Measurements from ENCODE around the gene TRIM71. TPM values are rescaled to one million over a fixed set of nuclear protein-coding genes. Genes with fewer than 3 reads are reported as not detected.
A peak's percentile ranks its signal among the peaks of the same experiment; 100 is the strongest.

Gene TRIM71
- total and polyA plus RNA-seq, 2 of the 13 experiments (the other 11 are each of a cell fraction or from before 2014, with no cell fraction given), result 21.7 to 76.9 TPM

GRCh38 chr3:32818229-32818969, 602 bp downstream of the TRIM71 start (continued):
- TF ChIP-seq WIZ (CRISPR knock-in tag; IDR thresholded peaks at IDR 0.05) (no peak), ZNF572 (CRISPR knock-in tag; IDR thresholded peaks at IDR 0.05) (no peak), ZC3H4 (CRISPR knock-in tag; IDR thresholded peaks at IDR 0.05; ENCODE audit: borderline replicate concordance) (no peak), MIER2 (CRISPR knock-in tag; IDR thresholded peaks at IDR 0.05) (no peak), ZNF121 (CRISPR knock-in tag; IDR thresholded peaks at IDR 0.05) (no peak), FOXK2 (IDR thresholded peaks at IDR 0.05) (no peak), ZNF24 (IDR thresholded peaks at IDR 0.05) (no peak), KMT2A (CRISPR knock-in tag; IDR thresholded peaks at IDR 0.05) (peak; percentile 55), ZSCAN30 (CRISPR knock-in tag; IDR thresholded peaks at IDR 0.05) (no peak), GABPB1 (CRISPR knock-in tag; IDR thresholded peaks at IDR 0.05) (0 out of 2 replicates have a peak, but pooled peaks have one; percentile 15), ARID2 (CRISPR knock-in tag; IDR thresholded peaks at IDR 0.05; ENCODE audit: borderline replicate concordance) (no peak), ZFYVE20 (CRISPR knock-in tag; IDR thresholded peaks at IDR 0.05; ENCODE audit: borderline replicate concordance, low read depth) (no peak), NFE2L1 (CRISPR knock-in tag; IDR thresholded peaks at IDR 0.05; ENCODE audit: borderline replicate concordance) (no peak), SMC3 (IDR thresholded peaks at IDR 0.05; ENCODE audit: low read length) (no peak), ZNF547 (CRISPR knock-in tag; IDR thresholded peaks at IDR 0.05) (no peak), GTF2F1 (IDR thresholded peaks at IDR 0.05; ENCODE audit: low read length) (no peak), EZH2 (conservative IDR thresholded peaks at IDR 0.05; ENCODE audit: low read depth, low read length) (no peak), ZNF441 (CRISPR knock-in tag; IDR thresholded peaks at IDR 0.05; ENCODE audit: borderline replicate concordance) (no peak), RFXAP (CRISPR knock-in tag; IDR thresholded peaks at IDR 0.05; ENCODE audit: borderline replicate concordance) (no peak), PTBP1 (IDR thresholded peaks at IDR 0.05; ENCODE audit: low read depth, low read length, poor library complexity, severe bottlenecking) (no peak), MED1 (CRISPR knock-in tag; IDR thresholded peaks at IDR 0.05) (peak; percentile 12; the same call in 1 of the 2 replicates), TAF1 (CRISPR knock-in tag; IDR thresholded peaks at IDR 0.05) (peak; percentile 50)
- TF ChIP-seq, protein P1, sequence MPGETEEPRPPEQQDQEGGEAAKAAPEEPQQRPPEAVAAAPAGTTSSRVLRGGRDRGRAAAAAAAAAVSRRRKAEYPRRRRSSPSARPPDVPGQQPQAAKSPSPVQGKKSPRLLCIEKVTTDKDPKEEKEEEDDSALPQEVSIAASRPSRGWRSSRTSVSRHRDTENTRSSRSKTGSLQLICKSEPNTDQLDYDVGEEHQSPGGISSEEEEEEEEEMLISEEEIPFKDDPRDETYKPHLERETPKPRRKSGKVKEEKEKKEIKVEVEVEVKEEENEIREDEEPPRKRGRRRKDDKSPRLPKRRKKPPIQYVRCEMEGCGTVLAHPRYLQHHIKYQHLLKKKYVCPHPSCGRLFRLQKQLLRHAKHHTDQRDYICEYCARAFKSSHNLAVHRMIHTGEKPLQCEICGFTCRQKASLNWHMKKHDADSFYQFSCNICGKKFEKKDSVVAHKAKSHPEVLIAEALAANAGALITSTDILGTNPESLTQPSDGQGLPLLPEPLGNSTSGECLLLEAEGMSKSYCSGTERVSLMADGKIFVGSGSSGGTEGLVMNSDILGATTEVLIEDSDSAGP (CRISPR knock-in tag; IDR thresholded peaks at IDR 0.05; ENCODE audit: borderline replicate concordance), result peak; percentile 24; the same call in 1 of the 2 replicates
- TF ChIP-seq, protein P2, sequence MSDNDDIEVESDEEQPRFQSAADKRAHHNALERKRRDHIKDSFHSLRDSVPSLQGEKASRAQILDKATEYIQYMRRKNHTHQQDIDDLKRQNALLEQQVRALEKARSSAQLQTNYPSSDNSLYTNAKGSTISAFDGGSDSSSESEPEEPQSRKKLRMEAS (IDR thresholded peaks at IDR 0.05), result peak; percentile 20
- TF ChIP-seq, protein P3, sequence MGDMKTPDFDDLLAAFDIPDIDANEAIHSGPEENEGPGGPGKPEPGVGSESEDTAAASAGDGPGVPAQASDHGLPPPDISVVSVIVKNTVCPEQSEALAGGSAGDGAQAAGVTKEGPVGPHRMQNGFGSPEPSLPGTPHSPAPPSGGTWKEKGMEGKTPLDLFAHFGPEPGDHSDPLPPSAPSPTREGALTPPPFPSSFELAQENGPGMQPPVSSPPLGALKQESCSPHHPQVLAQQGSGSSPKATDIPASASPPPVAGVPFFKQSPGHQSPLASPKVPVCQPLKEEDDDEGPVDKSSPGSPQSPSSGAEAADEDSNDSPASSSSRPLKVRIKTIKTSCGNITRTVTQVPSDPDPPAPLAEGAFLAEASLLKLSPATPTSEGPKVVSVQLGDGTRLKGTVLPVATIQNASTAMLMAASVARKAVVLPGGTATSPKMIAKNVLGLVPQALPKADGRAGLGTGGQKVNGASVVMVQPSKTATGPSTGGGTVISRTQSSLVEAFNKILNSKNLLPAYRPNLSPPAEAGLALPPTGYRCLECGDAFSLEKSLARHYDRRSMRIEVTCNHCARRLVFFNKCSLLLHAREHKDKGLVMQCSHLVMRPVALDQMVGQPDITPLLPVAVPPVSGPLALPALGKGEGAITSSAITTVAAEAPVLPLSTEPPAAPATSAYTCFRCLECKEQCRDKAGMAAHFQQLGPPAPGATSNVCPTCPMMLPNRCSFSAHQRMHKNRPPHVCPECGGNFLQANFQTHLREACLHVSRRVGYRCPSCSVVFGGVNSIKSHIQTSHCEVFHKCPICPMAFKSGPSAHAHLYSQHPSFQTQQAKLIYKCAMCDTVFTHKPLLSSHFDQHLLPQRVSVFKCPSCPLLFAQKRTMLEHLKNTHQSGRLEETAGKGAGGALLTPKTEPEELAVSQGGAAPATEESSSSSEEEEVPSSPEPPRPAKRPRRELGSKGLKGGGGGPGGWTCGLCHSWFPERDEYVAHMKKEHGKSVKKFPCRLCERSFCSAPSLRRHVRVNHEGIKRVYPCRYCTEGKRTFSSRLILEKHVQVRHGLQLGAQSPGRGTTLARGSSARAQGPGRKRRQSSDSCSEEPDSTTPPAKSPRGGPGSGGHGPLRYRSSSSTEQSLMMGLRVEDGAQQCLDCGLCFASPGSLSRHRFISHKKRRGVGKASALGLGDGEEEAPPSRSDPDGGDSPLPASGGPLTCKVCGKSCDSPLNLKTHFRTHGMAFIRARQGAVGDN (CRISPR knock-in tag; IDR thresholded peaks at IDR 0.05), result peak; percentile 9; the same call in 1 of the 2 replicates
- TF ChIP-seq, protein P4, sequence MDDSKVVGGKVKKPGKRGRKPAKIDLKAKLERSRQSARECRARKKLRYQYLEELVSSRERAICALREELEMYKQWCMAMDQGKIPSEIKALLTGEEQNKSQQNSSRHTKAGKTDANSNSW (CRISPR knock-in tag; IDR thresholded peaks at IDR 0.05; ENCODE audit: borderline replicate concordance), result no peak

All from HepG2 (cell line).